Measurements from ENCODE around the gene RASSF5.

RASSF5 gene

DNA sequence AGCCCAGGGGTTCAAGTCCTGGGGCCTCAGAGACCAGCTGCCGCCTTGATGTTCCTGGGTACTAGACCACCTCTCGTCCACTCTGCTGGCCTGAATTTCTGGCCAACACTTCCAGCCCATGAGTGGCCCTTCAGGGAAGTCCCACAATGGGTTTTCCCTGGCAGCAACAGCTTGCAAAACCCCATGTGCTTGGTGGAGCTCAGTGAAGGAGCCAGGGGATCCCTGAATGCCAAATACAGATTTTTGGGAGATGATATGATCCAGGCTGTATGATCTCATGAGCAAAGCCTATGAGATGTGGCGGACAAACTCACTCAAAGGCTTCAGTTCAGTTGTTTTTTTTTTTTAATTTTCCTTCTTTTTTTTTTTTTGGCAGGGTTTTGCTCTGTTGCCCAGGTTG is 9.6 kb upstream of the RASSF5 start:
- no peak for DNase-seq (ENCODE audit: low read depth)

DNA sequence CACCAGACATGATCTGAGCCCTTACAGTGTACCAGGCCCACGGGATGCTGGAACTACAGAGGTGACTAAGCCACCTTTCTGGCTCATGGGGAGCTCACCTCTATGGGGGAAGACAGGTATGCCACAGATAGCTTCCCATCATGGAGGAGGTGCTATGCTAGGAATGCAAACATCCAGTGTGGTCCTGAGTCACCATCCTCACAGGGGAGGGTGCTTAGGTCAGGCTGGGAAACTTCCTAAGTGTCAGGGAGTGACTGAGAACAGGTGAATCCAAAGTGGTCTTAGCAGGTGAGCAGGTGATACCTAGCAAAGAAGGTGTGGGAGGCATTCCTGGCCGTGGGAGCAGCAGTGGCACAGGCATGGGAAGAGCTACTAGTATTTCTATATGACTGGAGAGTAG is 8.6 kb upstream of the RASSF5 start:
- DNase-seq (ENCODE audit: low read depth) = no peak

DNA sequence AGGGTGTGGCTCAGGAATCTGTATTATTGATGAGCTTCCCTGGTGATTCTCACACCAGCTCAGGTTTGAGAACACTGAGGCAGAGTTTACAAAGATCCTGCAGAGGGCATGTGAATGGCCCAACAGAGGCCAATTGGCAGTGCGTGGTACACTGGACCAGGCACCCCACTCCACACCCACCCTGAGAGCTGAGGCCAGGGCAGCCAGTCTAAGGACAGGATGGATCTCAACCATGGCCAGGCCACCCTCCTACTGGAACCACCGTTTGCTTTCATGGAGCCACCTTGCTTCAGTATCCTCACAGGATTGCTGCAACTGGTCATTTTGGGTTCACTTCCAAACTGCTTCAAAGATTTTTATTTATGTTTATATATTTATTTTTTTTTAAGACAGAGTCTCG is 7.3 kb upstream of the RASSF5 start:
- DNase-seq (ENCODE audit: low read depth) = no peak

DNA sequence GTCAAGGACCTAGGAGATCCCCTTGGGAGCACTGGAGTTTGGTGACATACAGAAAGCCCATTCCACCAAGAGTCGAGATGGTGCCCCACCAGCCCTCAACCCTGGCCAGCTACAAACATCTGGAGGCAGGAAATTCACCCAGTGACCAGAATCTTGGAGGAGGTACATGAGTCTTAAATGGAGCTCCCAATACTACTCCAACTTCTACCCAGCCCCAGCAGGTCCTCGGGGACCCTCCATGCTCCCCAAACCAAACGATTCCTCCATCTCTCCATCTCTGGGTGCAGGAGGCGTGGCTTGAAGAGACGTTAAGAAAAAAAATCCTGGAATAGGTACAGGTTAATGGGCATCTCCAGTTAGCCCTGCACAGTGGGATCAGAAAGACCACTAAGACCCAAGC is 5.5 kb upstream of the RASSF5 start:
- DNase-seq (ENCODE audit: low read depth) = no peak

DNA sequence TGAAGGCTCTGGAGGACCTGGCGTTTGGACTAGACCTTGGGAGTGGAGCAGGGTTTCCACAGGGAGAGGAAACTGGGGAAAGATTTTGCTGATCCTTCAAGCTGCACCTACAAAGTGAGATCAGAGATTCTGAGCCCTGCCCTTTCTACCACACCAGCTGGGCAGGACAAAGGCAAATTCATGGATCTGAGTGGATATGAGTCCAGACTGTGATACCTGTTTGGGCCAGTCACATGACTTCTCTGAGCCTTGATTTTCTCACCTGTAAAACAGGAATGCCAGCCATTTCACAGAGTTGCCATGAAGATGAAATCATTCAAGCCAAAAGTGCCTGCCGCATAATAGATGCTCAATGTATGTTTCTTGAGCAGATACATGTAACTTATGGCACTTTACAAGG is 4.9 kb upstream of the RASSF5 start:
- DNase-seq (ENCODE audit: low read depth) = no peak

DNA sequence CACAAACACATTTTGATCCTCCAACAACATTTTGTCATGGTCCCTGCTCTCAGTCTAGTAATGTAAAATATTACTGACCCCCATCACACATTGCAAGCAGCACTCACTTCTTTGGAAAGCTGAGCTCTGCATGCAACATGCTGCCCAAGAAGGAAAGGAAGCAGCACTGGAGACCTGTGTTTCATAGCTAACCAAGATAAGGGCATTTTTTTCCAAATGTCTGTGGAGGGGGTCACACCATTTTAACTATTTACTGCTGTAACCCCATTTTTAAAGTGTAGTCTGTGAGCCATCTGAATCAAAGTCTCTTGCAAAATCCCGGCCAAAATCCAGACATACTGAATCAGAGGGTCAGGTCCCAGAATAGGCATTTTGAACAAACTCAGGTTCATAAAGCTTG is 4.5 kb upstream of the RASSF5 start:
- no peak for DNase-seq (ENCODE audit: low read depth)

DNA sequence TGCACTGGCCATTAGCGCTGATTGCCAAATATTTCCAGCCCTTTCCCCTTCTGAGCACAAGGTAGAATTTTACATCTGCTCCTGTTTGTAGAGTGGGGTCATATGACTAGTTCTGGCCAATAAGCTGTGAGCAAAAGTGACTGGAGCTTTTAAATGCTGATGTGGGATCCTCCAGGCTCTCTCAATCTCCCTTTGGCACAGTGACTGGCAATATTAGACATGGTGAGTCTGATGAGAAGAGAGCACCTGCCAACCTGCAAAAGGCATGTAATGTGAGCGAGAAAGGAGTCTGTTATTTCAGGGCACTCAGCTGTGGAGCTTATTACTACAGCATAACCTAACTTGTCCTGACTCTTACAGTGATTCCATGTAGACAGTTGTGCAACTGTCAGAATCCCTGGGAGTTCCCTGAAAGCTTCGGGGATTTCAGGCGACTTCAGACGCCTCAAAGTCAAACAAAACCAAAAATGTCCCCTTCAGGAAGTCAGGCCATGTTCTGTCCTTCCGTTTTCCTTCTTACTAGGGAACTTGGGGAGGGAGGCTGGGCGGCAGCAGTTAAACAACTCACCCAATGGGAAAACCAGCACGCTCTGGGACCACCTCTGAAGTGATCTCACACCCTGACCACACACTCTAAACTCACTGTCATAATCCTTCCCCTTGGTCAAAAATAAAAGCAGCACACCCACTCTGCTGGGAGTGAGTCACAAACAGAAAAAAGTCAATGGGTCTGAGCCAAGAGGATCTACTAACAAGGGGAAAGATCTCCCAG is 3.6 kb upstream of the RASSF5 start:
- DNase-seq (ENCODE audit: low read depth) = peak; percentile 44

DNA sequence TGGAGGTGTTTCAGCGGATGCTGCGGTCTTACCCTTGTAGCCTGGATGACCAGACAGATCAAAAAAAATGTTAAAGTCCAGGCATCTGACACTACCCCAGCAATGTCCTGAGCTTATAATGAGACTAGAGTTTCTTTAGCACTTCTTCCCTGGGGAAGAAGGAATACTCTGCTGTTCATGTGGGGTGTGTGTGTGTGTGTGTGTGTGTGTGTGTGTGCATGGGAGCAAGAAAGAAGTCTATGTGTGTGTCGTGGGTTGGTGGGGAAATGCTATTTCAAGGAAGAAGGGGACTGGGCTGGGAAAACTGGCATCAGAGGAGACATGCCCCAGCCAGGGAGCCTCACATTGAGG is 3.0 kb upstream of the RASSF5 start:
- no peak for DNase-seq (ENCODE audit: low read depth)

DNA sequence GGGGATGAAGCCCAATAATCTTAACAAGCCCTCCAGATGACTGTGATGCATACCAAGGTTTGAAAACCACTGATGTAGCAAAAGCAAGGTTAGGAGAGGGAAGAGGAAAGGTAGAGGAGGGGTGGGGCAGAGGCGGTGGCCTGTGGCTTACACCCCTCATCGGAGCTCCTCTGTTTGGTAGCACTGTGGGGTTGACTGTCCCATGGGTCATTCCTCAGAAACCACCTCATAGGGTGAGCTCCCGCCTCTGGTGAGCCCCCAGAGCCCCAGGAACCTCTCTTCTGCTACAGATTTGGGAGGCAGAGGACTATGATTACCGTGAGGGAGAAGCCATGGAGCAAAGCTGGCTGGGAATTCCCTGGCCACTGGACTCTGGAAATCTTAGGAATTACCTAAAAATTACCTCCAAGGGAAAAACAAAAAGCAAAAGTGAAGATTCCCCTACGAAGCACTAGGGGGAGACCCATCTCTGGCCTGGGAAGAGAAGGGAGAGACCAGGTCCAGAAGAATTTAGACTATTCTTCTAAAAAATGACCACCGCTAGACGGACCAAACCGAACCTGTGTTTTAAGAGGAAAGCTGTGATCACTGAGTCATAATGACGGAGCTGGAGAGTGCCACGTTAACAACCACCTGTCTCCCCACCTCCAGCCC is 1.5 kb upstream of the RASSF5 start:
- DNase-seq (ENCODE audit: low read depth) = no peak

DNA sequence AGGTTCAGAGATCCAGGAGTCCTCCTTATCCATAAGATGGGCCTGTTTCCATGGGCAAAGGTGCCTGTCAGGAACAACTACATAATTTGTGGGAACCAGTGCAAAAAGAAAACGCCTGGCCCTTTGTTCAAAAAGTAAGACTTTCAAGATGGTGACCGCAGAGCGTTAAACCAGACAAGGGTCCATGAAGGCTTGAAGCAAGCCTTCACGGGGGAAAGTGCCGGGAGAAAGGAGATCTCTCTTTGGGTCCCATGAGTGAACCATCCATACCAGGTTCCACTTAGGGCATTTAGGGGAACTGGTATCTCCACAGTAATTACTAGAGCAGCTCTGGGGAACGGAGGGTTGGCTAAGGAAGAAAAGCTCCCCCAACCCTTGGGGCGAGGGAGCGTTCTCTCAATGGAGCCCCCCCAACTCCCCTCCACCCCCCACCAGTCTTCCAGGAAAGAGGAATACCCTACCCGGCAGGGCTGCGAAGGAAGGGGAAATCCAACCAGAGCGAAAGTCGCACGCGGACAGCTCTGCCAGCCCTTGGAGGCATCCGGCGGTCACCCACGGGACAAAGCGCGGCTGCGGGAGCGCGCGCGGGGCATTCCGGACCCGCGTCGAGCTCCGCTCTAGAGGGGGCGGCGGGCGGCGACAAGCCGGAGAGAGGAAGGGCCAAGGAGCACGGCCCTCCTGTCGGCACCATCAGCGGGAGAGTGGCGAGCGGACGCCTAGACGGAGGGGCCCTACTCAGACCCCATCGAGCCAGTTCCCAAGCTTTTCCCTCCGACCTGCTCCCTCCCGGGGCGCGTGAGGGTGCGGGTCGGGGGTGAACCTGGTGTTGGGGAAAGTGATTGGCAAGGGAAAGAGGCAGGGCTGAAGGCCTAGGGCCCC is 687 bp upstream of the RASSF5 start:
- DNase-seq (ENCODE audit: low read depth) = no peak

DNA sequence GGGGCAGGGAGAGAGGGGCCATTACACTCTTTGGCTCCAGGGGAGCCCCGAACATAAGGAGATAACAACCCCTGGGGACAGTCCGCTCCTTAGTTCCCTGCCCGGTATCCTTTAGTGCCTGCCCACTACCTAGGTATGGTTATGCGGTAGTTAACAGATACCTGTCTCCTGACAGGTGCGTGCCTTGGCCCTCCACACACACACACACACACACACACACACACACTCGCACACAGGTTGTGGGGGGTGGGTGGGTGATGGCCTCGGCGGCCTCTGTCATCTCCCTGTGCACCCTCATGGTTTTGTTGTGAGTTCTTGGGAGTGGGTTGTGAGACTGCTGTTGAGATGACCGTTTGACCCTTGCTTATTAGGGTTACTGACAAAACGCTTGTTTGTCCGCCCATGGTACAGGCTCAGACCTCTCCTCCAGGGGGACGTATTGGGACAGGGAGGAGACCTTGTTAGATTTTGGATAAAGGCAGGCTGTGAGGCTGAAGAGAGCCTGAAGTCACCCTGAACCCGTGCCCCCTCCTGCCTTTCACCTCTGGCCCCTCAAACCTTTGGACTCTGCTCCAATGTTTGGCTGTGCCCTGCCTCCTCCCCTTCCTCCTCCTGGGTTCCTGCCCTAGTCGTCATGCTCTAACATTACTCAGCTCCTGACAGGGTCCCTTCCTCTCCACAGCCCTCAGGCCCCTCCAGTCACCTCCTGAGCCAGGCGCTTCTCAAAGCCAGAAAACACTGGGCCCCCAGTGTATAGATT is 979 bp downstream of the RASSF5 start:
- no peak for DNase-seq (ENCODE audit: low read depth)

DNA sequence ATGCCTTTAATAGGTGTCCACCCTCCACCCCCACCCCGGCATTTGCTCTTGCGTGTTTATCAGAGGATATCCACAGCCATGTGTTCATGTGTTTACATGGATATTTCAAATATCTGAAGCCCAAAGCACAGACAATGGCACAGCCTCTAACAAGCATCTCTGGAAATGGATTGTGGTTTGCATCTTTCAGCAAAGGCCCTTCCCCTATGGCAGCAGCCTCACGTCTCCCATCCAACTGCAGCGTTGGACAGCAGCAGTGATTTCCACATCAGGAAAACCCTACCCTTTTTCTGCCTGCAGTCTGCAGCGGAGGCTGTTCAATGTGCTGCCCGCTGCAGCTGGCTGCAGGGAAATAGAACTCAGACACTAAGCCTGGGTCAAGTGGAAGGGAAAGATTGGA is 1.6 kb downstream of the RASSF5 start:
- DNase-seq (ENCODE audit: low read depth) = no peak

DNA sequence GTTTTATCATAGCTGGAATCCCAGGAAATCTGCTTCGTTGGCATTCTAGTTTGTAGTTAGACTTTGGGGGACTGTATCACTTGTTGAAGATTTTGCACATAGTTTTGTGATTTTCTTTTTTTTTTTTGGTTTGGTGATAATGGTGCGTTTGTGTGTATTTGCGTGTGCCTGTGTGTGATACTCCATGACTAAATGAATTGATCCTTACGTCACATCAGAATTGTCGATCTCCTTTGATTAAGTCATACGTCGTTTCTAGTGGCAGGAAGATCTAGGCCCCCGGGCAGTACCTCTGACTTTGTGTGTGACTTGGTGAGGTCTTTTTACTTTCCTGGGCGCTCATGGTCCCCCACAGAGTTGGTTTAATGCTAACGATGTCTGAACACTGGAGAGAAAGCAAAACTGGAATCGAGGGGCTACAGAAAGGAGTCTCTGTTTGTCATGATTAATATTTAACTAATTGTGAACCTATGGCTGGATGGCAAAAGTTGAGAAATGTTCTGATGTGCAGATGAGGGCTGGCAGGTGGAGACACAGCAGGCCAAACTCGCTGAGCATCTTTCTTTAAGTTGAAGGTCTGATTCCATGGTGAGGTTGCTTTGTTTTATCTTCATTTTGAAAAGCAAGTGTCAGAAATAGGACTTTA is 2.4 kb downstream of the RASSF5 start:
- DNase-seq (ENCODE audit: low read depth) = no peak

DNA sequence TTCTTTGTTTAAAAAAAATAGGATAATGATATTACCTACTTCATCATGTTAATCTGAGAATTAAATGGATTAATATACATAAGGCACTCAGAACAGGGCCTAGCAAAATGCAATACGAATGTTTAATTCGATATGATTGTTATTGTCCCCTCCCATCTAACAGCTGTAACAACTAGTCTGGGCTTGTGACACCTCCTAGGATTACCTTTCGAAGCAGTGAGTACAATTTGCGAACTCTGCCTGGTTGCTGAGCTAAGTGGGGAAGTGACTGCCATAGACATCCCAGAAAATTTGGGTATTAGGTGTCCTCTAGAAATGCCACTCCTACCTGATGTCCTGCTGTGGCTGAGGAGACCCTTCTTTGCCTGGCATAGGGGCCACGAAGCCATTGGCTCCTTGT is 3.0 kb downstream of the RASSF5 start:
- no peak for DNase-seq (ENCODE audit: low read depth)

DNA sequence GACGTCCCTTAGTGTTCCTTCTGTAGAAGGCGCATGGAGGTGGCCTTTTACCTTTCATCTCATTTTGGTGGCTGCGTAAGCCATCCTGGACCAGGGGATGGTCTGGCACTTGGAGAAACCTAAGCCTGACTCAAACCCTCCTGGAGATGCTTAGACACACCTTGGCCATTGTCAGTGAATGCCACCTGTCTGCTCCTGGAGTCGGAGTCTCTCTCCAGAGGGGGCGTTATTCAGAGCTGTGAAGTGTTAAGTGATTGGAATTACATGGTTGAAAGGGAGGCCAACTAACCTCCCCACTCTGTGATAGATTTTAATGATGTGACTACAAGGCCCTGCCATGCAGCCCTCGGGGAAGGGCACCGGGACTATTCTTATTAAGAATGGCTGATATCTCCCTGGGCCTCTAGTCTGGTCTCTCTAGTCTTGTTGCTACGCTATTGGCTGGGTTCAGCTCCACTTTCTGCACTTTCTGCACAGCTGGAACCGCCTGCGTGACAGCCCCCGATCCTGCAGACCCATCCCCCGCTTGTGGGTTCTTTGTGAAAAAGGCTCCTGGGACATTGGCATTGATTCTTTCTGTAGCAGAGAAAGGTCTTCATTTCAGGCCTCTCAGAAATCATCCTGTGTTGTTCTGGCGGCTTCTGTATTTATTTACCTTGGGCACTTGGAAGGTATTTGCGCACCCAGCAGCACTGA is 4.2 kb downstream of the RASSF5 start:
- no peak for DNase-seq (ENCODE audit: low read depth)

DNA sequence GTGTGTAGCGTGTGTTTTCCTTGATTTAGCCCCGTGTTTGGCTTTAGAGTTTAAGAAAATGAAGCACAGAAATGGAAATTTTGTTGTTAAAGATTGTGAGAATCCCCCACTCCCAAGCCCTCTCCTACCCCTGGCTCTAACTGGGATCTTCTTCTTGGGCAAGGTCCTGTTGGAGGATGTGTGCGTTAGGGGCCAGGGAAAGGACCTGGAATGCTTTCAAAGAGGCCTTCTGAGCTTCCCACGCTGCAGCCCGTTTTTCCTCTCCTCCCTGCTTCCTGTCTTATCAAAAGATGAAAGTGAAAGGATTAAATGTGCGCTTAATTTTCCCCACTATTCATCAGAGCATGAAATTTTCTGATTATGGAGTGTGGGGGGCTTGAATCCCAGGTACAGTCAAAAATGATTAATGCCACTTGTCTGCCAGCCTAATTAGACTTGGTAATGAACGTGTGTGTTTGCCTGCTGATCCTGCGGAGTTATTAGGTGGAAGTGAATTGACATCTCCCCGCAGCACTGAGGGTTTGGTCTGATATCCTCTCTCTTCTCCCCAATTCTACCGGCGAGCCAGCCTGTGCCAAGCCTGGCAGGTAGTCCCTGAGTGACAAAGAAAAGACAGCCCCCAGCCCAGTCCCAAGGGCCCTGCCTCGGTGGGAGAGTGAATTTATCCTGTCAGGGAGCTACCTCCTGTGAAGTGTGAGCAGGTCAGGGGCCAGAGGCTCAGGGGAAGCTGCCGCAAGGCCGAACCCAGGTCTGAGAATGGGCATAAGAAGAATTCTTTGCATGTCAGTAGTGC is 4.9 kb downstream of the RASSF5 start:
- DNase-seq (ENCODE audit: low read depth) = no peak

DNA sequence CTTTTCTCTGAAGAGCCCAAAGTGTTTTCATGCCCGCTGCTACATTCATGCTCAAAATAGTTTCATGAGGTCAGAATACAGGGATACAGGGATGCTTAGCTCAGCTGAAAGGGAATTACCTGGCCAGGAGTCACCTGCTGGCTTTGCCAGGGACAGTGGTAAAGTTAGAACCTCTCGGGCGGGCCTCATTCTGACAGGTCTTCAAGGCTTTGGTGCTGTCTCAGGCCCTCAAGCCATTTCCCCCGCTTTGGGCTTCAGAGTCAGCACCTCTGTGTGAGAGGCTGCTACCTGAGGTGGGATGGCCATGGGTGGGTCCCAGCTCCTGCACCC is 5.5 kb downstream of the RASSF5 start:
- DNase-seq (ENCODE audit: low read depth) = no peak

DNA sequence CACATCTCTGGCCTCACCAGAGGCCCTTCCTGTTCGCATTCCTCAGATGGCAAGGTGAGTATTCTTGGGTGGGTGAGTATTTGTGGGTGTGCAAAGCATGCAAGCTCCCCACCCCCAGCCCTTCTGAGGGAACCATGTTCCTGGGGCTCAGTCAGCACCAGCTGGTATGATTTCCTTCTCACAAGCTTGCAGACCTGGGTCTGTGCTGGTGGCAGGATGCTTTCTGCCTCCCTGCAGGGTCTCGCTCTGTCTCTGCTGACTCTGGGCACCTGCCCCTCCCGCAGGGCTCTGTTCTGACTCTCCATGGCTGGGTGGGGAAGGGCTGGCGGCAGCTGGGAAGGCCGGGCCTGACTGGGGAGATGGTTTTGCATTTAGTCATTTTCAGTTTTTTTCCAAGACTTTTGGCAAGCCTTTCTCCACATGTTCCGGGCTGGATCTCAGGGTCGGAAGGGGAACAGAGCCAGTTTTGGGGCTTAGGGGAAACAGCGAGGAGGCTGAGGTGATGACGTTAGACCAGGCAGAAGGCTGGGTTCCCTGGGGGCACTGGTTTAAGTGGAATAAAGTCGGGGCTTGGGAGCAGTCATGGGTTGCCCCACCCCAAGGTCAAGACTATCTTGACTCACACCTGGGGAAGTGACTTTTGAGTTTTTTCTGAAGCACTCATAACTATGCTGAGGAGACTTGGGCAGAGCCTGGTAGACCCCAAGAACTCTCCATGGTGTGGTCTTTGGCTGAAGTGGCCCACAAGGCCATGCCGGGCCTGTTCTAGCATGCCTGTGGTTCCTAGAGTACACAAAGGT is 6.2 kb downstream of the RASSF5 start:
- DNase-seq (ENCODE audit: low read depth) = no peak

DNA sequence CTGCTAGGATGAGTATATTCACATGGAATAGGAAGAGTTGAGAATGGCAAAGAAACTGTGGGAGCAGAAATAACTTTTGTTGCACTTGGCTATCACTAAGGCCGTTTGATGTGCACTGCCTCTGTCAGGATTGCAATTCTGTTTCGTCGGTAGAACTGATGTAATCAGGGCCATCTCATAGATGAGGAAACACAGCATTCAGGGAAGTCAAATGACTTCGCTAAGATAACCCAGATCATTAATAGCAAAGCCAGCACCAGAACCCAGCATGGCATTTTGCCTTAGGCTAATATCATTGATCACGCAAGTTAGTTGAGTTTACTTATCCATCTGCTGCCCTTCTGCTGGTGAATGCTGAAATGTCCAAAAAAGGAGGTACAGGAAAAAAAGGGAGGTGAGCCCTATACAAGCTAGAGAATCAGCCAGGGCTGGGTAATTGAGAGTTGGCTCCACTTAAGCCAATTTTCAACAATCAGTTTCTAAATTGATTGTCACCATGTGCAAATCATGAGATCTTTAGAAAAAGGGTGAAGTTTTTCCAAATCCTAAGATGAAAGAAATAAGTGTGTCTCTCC is 7.6 kb downstream of the RASSF5 start:
- no peak for DNase-seq (ENCODE audit: low read depth)

DNA sequence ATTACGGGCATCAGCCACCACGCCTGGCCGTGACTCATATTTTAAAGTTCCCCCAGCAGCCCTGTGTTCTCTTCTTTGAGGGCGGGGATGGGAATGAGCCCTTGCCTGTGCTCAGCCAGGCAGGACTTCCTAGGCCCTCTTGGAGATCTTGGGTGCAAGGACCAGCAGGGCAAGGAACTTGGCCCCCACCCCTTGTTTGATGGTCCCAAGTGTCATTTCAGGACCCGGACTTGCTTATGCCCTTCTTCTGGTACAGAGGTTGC is 9.3 kb downstream of the RASSF5 start:
- DNase-seq (ENCODE audit: low read depth) = no peak
